Panc1 (cell line): ENCODE results near the gene GGT5. TPM values are rescaled to one million over a fixed set of nuclear protein-coding genes. Genes with fewer than 3 reads are reported as not detected.
"Not testable (repeated sequence)": the region's sequence is repeated elsewhere in the genome, so short reads cannot be mapped to it uniquely, and the experiment has no call there.

Experiments used
- ATAC-seq: fragments of 200-7000 bp; cut with Tn5 transposase; 2 replicates; pipeline ENCODE4 v1.9.1; 2020; ENCODE audit warnings: mild to moderate bottlenecking, moderate library complexity
- BruUV-seq: library from RNA; stranded (reverse); fragments of 400-500 nt; replicated peaks from 2 replicates; lab custom pipeline; 2021; lab: Mats Ljungman, UMichigan
- CTCF ChIA-PET: fragments of 300-600 bp; sonication (Branson Sonifier 250); formaldehyde crosslinking; loops from one replicate; lab custom pipeline; 2022; ENCODE audit warnings: antibody characterized with exemption; lab: Charles Lee
- POLR2A ChIA-PET: fragments of 300-600 bp; sonication (Branson Sonifier 250); formaldehyde crosslinking; loops from one replicate; lab custom pipeline; 2022; ENCODE audit warnings: antibody characterized with exemption; lab: Charles Lee
- DNase-seq: peaks from one replicate; pipeline ENCODE4 v3.0.0-alpha.2; 2010; ENCODE audit warnings: low read depth, low spot score
- H3K27ac ChIP-seq: 2 replicates; pipeline ENCODE4 v1.5.1; 2011; ENCODE audit warnings: mild to moderate bottlenecking, low read length, inconsistent platforms
- H3K27me3 ChIP-seq: fragments of 200-500 bp; sonication (Bioruptor generic); 2 replicates; pipeline ENCODE4 v1.6.0; 2014; ENCODE audit warnings: low read length, inconsistent platforms; ENCODE audit not compliant: control insufficient read depth, insufficient read depth
- H3K36me3 ChIP-seq: fragments of 200-500 bp; sonication (Bioruptor generic); 2 replicates; pipeline ENCODE4 v1.5.1; 2014; ENCODE audit warnings: inconsistent platforms, mild to moderate bottlenecking, low read length, moderate library complexity; ENCODE audit not compliant: control insufficient read depth, insufficient read depth
- H3K4me1 ChIP-seq: 2 replicates; pipeline ENCODE4 v1.5.1; 2011; ENCODE audit warnings: inconsistent platforms, mild to moderate bottlenecking, low read length, moderate library complexity; ENCODE audit not compliant: control insufficient read depth, insufficient read depth
- H3K4me3 ChIP-seq, 2 experiments: 2 replicates each; pipeline ENCODE4 v1.5.1; 2011 to 2012; ENCODE audit warnings: low read depth in 2 of 2, low read length in 2 of 2, mild to moderate bottlenecking in 2 of 2, inconsistent platforms in 1 of 2, moderate library complexity in 1 of 2
- H3K9me3 ChIP-seq: fragments of 200-500 bp; sonication (Bioruptor generic); 2 replicates; pipeline ENCODE4 v1.5.1; 2014; ENCODE audit warnings: low read depth, mild to moderate bottlenecking, inconsistent platforms, low read length, moderate library complexity; ENCODE audit not compliant: control insufficient read depth, insufficient read depth
- POLR2AphosphoS5 ChIP-seq: IDR thresholded peaks from 2 replicates; pipeline ENCODE4 v1.6.1; 2012; ENCODE audit warnings: mild to moderate bottlenecking, low read depth, low read length, moderate library complexity
- REST ChIP-seq, 2 experiments: IDR thresholded peaks; 2 replicates each; pipeline ENCODE4 v1.6.1; 2011 to 2012; ENCODE audit warnings: low read depth in 2 of 2, control low read depth in 1 of 2, low read length in 1 of 2, mild to moderate bottlenecking in 1 of 2, moderate library complexity in 1 of 2; ENCODE audit not compliant: insufficient read depth in 1 of 2
- SIN3A ChIP-seq: IDR thresholded peaks from 2 replicates; pipeline ENCODE4 v1.6.1; 2012; ENCODE audit warnings: low read depth, mild to moderate bottlenecking, low read length, moderate library complexity, borderline replicate concordance; ENCODE audit not compliant: insufficient read depth
- TCF7L2 ChIP-seq: IDR thresholded peaks from 2 replicates; pipeline ENCODE4 v1.6.1; 2011; ENCODE audit warnings: mild to moderate bottlenecking, low read depth, low read length, inconsistent platforms
- in situ Hi-C: cut with HindIII; loops from 2 replicates; pipeline ENCODE4 v1.10.0; 2016; ENCODE audit warnings: low sequenced_read_pairs, low pct_unique_long_range_greater_than_20kb
- intact Hi-C: fragments of 100-400 bp; cut with micrococcal nuclease; formaldehyde crosslinking; loops from one replicate; pipeline ENCODE4 v1.10.0; 2022; ENCODE audit not compliant: unreplicated experiment
- total RNA-seq: library from RNA; stranded (reverse); gene quantifications from one replicate; pipeline ENCODE4 v1.2.1, GENCODE V29; 2021; ENCODE audit not compliant: unreplicated experiment
- TF ChIP-seq, protein P1 (sequence below): fragments of 450-650 bp; IDR thresholded peaks from 2 replicates; pipeline ENCODE4 v1.5.1; 2017; ENCODE audit warnings: mild to moderate bottlenecking

The GGT5 gene
- total RNA-seq, 1 experiment from 2014 or later: 3.6 TPM

DNA sequence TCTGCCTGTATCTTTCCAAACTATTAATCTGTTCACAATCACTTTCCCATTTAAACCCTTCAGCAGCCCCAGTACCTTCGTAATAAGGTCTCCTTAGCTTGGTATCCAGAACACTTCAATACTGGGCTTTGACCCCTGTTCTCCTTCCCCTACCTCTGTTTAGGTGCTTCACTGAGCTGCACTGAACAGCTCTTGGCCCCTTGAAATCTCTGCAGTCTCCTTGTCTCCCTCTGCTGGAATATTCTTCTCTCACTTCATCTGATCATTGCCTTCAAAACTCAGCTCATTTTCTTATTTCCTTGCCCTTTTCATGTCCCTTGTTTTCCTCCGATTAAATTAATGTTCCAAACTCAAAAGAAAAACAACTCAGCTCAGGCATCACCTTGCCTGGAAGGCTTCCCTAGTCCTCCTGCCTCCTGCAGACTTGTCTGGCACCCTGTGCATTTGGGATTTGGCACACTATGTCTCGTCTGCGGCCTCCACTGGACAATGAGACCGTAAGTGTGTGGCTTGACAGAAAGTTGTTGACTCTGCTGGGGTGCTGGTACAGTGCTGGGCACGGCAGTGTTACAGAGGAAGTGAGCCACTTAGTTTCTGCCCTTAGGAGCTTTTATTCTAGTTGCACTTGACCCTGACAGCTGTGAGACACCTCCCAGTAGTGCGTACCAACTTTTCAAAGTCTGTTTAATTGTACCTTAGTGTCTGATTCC lies 30.0 kb upstream of the GGT5 start:
- H3K27me3 ChIP-seq, H3K4me1 ChIP-seq, in situ Hi-C loops, intact Hi-C loops, CTCF ChIA-PET, BruUV-seq, H3K36me3 ChIP-seq, H3K27ac ChIP-seq, DNase-seq, H3K9me3 ChIP-seq, H3K4me3 ChIP-seq, ATAC-seq, POLR2A ChIA-PET: not testable (repeated sequence)
- TF ChIP-seq, protein P1, sequence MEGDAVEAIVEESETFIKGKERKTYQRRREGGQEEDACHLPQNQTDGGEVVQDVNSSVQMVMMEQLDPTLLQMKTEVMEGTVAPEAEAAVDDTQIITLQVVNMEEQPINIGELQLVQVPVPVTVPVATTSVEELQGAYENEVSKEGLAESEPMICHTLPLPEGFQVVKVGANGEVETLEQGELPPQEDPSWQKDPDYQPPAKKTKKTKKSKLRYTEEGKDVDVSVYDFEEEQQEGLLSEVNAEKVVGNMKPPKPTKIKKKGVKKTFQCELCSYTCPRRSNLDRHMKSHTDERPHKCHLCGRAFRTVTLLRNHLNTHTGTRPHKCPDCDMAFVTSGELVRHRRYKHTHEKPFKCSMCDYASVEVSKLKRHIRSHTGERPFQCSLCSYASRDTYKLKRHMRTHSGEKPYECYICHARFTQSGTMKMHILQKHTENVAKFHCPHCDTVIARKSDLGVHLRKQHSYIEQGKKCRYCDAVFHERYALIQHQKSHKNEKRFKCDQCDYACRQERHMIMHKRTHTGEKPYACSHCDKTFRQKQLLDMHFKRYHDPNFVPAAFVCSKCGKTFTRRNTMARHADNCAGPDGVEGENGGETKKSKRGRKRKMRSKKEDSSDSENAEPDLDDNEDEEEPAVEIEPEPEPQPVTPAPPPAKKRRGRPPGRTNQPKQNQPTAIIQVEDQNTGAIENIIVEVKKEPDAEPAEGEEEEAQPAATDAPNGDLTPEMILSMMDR: peak; percentile 27

- CTCF ChIA-PET, H3K27me3 ChIP-seq, ATAC-seq, in situ Hi-C loops, intact Hi-C loops, POLR2A ChIA-PET, H3K36me3 ChIP-seq, BruUV-seq, H3K4me1 ChIP-seq, H3K27ac ChIP-seq, H3K9me3 ChIP-seq, H3K4me3 ChIP-seq, DNase-seq: not testable (repeated sequence)
Observed at GRCh38 chr22:24273906-24274305, 29.0 kb upstream of the GGT5 start.

DNA sequence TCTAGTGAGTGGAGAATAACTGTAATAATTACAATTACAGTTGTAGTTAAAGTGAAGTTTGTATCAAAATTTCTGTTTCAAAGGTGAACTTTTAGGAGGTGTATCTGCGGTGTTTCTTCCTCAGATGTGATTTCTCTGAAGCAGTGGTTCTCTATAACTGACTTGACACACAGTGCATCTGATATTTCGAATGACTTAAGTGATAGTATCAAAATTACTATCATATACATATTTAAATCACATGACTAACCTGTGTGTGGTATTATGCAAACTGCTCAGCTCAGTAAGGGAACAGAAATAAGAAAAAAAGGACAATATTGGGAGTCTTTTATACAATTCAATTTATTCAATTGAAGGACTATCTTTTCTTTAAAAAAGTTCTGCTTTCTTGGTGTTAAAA lies 28.1 kb upstream of the GGT5 start:
- H3K36me3 ChIP-seq, DNase-seq, intact Hi-C loops, in situ Hi-C loops, H3K4me3 ChIP-seq, H3K27me3 ChIP-seq, H3K4me1 ChIP-seq, POLR2A ChIA-PET, BruUV-seq, CTCF ChIA-PET, ATAC-seq, H3K9me3 ChIP-seq: not testable (repeated sequence)
- peak overlapping the region; percentile 17; the same call in 1 of the 2 replicates for H3K27ac ChIP-seq

DNA sequence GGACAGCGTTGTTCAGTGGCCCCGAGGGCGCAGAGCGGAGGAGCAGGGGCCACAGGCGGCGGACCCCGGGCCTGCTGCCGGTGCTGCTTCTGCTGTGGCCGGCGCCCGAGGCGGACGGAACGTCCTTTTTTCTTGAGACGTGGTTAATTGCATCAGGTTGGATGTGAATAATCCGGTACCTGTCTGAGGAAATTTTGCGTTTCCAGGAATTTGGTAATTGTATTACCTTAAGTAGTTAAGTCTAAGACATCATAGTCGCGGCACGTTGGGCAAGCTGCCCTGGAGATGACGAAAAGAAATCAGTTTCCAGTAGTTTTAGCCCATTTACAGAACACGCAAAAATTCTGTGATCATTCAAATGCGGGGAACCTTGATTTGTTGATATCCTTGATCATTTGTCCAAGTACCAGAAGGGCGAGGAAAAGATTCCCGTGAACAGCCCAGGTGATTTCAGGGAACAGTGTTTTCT lies 26.5 kb upstream of the GGT5 start:
- POLR2A ChIA-PET: no interaction called here

More for the DNA sequence above, 26.5 kb upstream of the GGT5 start:
- intact Hi-C loops (no loop called here), in situ Hi-C loops (no loop called here)
- Histone ChIP-seq H3K4me3 (peak overlapping the region; percentile 74 to 85), H3K27me3 (no peaks in the 10 kb centered on the region), H3K27ac (peak overlapping the region; percentile 91), H3K36me3 (no peaks in the 10 kb centered on the region; the same call in 1 of the 2 replicates), H3K4me1 (no peaks in the 10 kb centered on the region; the same call in 1 of the 2 replicates), H3K9me3 (no peaks in the 10 kb centered on the region)
- ATAC-seq (no peak; the same call in 1 of the 2 replicates), DNase-seq (no peak)
- TF ChIP-seq REST (IDR thresholded peaks at IDR 0.05; ENCODE audit: insufficient read depth in 1 of 2, low read depth in 2 of 2, low read length in 1 of 2) (no peak), TCF7L2 (no peak), POLR2AphosphoS5 (no peak), SIN3A (no peak)
- TF ChIP-seq, protein P1: no peak
- CTCF ChIA-PET: no interaction called here
- no TSS peak for BruUV-seq
